Left kidney (tissue), 8 donors: ENCODE data around the gene SCAP. TPM values are rescaled to one million over a fixed set of nuclear protein-coding genes. Genes with fewer than 3 reads are reported as not detected.
"Not testable (repeated sequence)": the region's sequence is repeated elsewhere in the genome, so short reads cannot be mapped to it uniquely, and the experiment has no call there.

Experiments
- DNase-seq: peaks from one replicate; pipeline ENCODE4 v3.0.0-alpha.2; 2013
- long read RNA-seq, 8 donors: transcript quantifications; one replicate each; lab custom pipeline, GENCODE V29; 2026
- polyA plus RNA-seq: library from polyadenylated mRNA; unstranded; fragments of 120-200 nt; gene quantifications from one replicate; pipeline ENCODE4 v1.2.1, GENCODE V29; 2013; ENCODE audit not compliant: insufficient read length

SCAP gene
- polyA plus RNA-seq: 83.5 TPM
- long read RNA-seq, donor 1, partial matches to known transcripts: 38 of 46 reads
- long read RNA-seq, donor 1, other reads (novel, unspliced or antisense): 0 of 46 reads
- long read RNA-seq, donor 2, partial matches to known transcripts: 5 of 12 reads
- long read RNA-seq, donor 2, other reads (novel, unspliced or antisense): 5 of 12 reads
- long read RNA-seq, donor 3, partial matches to known transcripts: 6 of 8 reads
- long read RNA-seq, donor 3, other reads (novel, unspliced or antisense): 0 of 8 reads
- long read RNA-seq, donor 4, partial matches to known transcripts: 0 of 1 reads
- long read RNA-seq, donor 4, other reads (novel, unspliced or antisense): 0 of 1 reads
- long read RNA-seq, donor 5, partial matches to known transcripts: 0 of 10 reads
- long read RNA-seq, donor 5, other reads (novel, unspliced or antisense): 9 of 10 reads
- long read RNA-seq, donor 6, partial matches to known transcripts: 14 of 16 reads
- long read RNA-seq, donor 6, other reads (novel, unspliced or antisense): 0 of 16 reads
- long read RNA-seq, donor 7, partial matches to known transcripts: 11 of 18 reads
- long read RNA-seq, donor 7, other reads (novel, unspliced or antisense): 5 of 18 reads
- long read RNA-seq, donor 8, partial matches to known transcripts: 0 of 1 reads
- long read RNA-seq, donor 8, other reads (novel, unspliced or antisense): 0 of 1 reads

DNA sequence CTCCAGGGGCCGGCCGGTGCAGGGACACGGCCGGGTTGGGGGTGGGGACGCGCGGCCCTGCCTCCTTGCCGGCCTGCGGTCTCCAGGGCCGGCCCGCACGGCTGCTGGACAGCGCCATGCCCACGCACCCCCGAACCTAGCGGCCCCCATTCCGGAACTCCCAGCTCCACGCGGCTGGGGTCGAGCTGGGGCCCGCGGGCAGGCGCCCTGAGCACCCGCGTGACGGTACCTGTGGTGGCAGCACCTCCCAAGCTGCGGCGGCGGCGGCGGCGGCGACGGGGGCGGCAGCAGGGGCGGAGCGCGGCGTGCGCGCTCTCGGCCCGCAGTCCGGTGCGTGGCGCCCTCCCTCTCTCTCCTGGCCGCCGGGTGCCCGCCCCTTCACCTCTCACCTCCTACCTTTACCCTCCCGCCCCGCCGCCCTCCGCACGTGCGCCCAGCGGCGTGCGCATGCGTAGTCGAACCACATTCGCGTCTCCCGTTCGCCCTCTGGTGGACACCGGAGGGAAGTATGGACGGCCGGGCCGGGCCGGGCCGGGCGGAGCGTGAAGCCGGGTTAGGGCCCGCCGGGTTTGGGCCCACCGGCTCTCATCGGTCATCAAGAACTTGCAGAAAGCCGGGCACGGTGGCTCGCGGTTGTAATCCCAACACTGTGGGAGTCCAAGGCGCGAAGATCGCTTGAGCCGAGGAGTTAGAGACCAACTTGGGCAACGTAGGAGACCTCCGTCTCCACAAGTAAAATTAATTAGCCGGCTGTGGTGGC is at the start of gene SCAP:
Gene SCAP, minus strand, starts transcription at position 372 of the 760 bp plus-strand sequence. CDS start 32,948 bp downstream, outside the sequence.
- peak; percentile 82 for DNase-seq

DNA sequence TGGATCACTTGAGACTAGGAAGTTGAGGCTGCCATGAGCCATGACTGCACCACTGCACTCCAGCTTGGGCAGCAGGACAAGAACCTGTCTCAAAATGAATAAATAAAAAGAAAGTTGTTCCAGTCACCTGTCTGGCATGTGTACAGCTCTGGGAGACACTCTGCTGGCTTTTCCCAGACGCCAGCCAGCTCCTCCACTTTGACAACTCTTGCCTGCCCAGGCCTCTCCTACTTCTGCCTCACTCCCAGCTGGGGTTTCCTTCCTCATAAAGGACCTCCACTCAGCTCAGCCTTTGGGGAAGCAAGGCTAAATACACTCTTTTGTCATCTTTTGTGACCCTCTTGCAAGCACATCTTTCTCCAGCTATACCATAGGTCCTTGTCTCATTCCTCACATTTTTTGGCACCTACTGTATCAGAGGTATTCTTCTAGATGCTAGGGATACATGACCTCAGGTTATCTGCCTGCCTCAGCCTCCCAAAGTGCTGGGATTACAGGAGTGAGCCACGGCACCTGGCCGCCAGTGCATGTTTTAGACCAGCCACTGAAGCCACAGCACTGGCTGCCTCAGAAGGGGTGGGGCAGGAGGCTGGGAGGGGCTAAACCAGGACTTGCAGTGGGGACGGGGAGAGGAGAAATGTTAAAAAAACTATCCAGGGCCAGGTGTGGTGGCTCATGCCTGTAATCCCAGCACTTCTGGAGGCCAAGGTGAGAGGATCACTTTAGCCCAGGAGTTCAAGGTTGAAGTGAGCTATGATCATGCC is 47.8 kb upstream of the SCAP start:
- no peak for DNase-seq

DNA sequence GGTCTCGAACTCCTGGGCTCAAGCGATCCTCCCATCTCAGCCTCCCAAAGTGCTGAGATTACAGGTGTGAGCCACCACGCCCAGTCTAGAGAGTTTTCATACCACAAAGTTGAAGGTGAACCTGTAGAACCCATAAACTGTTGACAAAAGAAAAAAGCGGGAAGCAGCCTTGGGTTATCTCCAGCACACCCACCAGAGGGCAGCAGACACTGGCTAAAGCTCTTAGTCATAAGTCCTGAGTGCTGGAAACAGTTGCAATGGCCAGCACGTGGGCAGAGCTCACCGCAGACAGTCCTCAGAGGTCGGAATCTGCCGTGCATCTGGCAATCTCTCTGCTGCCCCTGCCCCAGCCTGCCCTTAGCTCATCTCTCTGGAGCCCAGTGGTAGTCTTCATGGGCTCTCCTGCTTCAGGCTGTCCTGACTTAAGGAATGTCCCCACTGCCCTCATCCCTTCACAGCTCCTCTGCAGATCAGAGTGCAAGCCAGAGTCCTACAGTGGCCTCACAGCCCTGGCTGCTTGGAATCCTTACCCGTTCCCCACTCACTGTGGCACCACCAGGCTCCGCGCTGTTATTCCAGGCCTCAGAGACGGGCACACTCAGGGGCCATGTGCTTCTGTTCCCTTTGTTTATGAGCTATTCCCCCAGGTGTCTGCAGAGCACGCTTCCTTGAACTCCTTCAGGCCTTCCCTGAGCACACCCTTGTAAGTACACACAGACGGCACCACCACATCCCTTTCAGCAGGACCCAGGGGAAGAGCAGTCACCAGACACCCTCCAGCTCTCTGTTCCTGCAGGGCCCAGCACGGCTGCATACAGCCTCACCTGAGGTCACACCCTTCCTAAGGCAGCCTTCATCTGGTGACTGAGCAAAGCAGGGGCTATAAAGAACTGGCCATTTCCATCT is 46.6 kb upstream of the SCAP start:
- peak; percentile 87 for DNase-seq

DNA sequence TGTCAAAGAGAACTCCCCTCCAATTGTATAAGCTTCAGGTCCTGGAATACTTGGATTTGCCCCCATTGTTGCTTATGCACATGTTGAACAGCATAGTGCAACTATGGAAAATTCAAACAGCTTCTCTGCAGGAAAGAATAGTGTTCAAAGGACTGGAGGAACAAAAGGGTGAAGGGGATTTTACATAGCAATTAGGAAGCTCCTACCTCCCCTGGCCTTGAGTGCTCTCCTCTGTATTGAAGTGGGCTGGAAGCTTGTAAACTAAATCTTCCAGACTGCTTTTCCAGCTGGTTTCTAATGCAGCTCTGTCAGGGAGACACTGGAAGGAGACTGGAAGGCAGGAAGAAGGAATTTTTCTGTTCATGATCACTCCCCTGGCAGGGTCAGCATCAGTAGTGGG is 45.0 kb upstream of the SCAP start:
- DNase-seq: no peak

DNA sequence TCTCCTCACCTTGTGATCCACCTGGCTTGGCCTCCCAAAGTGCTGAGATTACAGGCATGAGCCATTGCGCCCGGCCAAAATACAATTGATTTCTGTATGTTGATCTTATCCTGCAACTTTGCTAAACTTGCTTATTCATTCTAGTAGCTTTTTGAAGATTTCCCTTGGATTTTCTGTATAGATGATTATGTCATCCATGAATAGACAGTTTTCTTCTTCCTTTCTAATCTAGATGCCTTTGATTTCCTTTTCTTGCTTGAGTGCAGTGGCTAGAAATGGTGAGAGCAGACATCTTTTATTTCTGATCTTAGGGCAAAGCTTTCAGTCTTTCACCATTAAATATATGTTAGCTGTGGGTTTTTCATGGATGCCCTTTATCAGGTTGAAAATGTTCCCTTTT is 42.2 kb upstream of the SCAP start:
- no peak for DNase-seq

DNA sequence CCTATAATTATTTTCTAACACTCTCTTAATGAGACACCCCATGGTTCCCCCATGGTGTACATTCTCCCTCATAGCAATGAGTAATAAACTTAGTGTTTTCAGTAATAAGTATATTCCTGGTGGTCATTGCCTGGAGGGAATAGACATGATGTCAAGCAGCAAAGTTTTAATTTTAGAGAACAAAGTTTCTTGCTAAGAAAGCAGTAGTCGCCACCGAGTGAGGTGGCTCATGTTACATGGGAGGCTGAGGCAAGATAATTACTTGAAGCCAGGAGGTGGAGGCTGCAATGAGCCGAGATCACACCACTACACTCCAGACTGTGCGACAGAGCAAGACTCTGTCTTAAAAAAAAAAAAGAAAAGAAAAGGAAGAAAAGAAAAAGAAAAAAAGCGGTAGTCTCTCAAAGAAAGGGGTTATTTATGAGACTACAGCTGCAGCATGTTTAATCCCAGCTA is 40.2 kb upstream of the SCAP start:
- DNase-seq: peak; percentile 36

DNA sequence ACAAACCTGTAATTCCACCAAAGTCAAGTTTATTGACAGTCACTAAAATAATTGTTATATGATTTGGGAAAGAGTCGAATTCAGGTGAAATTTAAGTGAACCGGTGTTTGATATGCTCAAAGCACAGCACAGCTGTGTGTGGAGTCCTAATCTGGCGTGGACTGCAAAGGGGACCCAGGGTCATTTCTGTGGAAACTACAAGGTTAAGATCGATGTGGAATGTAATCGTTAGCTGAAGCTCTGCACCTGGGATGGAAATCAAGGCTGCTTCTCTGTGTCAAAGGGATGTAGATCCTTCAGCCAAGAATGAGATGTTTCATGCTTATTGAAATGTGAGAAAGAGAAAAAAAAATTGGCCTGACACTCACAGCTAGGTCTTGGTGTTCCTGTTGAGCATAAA is 39.4 kb upstream of the SCAP start:
- DNase-seq: no peak

DNA sequence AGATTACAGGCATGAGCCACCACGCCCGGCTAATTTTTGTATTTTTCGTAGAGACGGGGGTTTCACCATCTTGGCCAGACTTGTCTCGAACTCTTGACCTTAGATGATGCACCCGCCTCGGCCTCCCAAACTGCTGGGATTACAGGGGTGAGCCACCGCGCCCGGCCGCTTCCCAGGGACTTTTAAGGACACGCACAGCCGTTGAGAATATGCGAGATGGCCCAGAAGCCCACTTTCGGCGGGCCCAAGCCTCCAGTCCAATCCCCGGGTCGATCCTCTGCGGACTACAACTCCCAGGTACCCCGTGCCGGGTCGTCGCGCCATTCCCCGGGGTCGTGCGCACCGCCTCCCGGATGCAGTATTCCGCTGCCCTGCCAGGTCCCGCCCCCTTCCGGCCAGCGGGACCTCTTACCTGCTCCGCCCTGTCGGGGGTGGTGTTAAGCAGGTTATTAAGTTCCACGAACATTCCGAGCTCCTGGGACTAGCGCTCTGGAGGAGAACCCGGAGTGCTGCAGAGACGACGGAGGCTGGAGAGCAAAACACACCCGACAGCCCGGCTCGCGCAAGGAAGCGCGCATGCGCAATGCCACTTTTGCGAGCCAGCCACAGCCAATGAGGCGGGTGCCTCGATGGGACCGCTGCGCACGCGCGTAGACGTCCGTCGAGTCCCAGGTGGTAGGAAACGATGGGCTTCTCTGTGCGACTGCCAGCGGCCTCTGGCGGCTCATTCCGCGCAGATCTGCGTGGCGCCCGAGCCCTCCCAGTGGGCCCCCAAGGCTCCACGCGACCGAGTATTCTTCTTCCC is 37.6 kb upstream of the SCAP start, which contains the start of gene ELP6:
Gene ELP6, minus strand, starts transcription at position 588 of the 805 bp plus-strand sequence. Its CDS starts 122 bp downstream, at position 466.
- peak; percentile 96 for DNase-seq

DNA sequence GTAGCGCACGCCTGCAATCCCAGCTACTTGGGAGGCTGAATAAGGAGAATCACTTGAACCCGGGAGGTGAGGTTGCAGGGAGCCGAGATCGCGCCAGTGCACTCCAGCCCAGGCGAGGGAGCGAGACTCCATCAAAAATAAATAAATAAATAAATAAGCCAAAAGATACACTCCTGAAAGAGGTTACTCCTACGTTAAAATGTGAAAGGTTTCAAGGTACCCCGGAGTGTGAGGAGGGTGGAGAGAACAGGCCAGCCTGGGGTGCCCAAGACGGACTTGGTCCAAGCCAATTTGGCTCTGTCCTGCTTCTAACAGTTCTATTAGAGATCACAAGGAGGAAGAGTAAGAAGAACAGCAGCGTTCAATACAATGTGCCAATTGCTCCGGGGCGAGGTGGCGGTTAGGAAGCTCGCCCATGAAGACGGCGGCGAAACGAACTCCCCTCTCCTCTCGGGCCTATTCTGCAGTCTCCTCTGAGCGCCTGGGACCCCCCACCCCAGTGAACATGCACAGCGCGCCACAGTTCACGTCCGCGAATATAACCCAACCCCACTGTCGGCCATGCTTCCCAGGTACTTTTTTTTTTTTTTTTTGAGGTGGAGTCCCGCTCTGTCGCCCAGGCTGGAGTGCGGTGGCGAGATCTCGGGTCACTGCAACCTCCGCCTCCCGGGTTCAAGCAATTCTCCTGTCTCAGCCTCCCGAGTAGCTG is 36.8 kb upstream of the SCAP start:
- DNase-seq: peak; percentile 31

DNA sequence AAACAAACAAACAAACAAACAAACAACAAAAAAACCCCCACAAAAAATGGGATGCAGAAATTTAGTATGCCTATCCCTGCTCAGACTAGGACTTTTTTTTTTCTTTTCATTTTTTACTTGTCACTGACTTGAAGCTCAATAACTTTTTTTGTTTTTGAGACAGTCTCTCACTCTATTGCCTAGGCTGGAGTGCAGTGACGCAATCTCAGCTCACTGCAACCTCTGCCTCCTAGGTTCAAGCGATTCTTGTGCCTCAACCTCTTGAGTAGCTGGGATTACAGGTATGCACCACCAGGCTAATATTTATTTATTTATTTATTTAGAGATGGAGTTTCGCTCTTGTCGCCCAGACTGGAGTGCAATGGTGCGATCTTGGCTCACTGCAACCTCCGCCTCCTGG is 29.5 kb upstream of the SCAP start:
- DNase-seq: not testable (repeated sequence)

DNA sequence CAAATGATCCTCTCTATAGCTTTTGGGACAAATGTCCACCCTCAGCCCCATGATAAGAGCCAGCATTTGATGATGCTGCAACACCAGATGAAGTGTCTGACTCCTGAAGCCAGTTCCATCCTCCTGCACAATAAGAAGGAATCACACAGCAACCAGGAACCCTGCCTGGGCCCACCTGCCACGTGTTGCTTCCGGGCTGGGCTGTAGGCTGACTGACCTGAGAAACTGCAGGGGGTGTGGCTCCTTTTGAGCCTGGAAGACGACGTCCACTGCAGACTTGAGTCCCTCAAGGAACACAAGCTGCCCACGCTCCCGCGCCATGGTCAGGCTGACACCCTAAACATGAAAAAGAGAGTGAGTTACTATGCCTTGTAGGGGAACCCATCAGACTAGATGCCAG is 28.4 kb upstream of the SCAP start:
- DNase-seq: no peak

DNA sequence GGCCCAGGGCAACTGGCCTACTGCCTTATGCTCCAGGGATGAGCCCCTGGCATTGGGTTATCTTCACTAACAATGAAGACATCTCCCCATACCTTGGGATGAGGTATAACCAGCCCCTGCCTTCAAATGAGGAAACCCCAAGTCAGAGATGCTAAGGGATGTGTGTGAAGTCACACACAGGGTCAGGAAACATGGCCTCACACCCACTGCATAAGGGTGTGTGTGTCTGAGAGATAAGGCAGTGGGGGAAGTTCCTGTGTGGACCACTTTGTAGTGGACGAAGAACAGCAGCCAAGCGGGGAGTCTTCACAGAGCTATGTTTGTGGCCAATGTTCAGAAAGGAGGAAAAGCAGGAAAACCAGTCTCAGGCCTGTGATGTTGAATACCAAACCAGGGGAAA is 27.3 kb upstream of the SCAP start:
- DNase-seq: no peak

DNA sequence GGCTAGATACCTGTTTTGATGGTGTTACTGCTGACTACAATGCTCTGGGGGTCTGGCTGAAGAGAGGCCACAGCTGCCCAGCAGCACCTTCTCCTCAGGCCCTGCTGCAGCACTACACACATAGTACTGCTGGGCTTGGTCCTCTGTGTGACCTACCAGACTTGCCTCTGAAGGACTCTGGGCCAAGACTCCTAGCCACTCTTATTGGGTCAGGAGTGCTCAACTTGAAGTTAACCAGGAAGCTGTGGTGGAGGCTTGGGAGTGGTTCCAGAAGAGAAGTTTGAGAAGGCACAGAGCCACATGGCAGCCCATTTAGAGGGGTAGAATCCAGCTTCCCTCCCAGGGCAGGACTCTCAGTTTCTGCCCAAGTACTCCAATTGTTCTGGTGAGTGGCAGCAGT is 21.2 kb upstream of the SCAP start:
- DNase-seq: no peak

DNA sequence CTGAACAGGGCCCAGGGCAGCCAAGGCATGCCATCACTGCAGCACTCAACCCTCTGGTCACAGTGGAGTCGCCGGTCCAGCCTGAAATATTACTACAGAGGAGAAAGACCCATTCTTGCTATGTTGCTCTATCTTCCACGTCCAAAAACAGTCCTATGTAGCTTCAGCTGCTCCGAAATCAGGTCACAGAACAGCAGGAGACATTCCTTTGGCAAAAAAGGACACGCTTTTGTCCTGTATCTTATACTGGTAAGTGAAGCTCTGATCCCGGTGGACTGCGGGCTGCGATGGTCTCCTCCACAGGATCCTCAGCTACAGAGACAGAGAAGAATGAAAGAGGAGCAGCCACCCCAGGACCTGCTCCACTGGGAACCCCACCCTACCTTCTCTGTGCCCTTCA is 20.1 kb upstream of the SCAP start:
- DNase-seq: no peak

DNA sequence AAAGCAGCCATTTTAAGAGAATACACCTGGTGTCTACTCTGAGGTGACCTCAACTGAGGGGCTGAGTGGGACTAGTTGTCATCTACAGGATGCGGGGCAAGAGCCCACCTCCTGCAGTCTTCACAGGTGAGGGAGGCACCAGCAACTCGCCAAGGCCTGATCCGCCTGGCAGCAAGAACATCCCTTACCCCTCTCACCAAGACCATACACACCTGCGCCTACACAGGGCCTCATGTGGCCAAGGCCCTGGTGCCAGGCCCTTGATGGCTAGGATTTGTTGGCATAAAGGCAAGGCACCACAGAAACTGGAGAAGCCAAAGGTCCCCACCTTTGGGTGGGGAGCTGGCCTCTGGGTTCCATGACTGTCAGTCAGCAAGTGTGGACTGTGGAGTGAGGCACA is 19.4 kb upstream of the SCAP start:
- no peak for DNase-seq

DNA sequence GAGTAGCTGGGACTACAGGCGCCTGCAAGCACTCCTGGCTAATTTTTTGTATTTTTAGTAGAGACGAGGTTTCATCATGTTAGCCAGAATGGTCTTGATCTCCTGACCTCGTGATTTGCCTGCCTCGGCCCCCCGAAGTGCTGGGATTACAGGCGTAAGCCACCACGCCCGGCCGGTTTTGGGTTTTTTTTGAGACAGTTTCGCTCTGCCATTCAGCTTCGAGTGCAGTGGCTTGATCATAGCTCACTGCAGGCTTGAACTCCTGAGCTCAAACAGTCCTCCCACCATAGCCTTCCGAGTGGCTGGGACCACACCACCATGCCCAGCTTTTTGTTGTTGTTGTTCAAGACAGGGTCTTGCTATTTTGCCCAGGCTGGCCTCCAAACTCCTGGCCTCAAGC is 16.0 kb upstream of the SCAP start:
- DNase-seq: no peak

DNA sequence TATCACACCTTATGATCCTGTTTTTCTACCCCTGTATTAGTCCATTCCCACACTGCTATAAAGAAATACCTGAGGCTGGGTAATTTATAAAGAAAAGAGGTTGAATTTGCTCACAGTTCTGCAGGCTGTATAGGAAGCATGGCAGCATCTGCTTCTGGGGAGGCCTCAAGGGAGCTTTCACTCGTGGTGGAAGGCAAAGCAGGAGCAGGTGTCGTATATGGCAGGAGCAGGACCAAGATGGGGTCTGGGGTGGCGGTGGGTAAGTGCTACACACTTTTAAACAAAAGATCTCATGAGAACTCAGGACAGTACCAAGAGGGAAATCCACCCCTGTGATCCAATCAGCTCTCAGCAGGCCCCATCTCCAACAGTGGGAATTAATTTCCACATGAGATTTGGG is 15.4 kb upstream of the SCAP start:
- no peak for DNase-seq

DNA sequence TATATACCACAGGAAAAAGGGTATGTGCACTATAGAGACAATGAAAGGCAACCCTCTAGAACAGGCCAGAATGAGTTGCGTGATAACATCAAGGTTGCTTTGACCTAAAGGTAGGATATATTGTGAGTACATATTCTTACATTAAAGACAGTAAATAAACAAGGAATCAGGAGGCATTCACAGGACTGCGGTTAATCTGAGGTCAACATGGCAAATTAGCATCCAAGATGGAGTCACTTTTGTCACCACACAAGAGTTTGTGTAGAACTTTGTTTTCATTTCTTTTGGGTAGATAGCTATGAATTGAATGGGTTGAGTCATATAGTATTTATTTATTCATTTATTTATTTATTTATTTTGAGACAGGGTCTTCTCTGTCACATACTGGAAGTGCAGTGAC is 11.5 kb upstream of the SCAP start:
- DNase-seq: no peak

DNA sequence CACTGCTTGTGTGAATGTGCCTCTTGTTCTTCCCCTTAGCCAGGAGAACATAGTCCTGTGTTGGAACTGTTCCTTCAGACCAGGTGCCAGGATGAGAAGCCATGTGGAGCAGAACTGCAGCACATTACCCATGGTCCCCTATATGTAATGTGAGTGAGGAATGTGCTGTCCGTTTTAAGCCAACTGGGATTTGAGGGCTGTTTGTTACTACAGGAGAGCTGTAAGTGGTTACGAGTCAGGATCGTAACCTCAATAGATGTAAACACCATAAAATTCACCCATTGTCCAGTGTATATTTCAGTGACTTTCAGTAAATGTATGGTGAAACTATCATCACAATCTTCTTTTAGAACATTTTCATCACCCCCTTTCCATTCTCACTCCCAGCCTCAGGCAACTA is 10.1 kb upstream of the SCAP start:
- DNase-seq: no peak
